ENCODE data around the gene NFIB.

NFIB gene

GRCh38 chr9:14272927-14273528 is 40.9 kb downstream of the NFIB start:
- DNase-seq = no peak

GRCh38 chr9:14271093-14271673 is 42.8 kb downstream of the NFIB start:
- no peak for DNase-seq

- DNase-seq = no peak
Observed at GRCh38 chr9:14270358-14271092, 43.4 kb downstream of the NFIB start.

- DNase-seq = no peak
Observed at GRCh38 chr9:14269916-14270315, 44.0 kb downstream of the NFIB start.

- no peak for DNase-seq
Observed at GRCh38 chr9:14263707-14264483, 50.0 kb downstream of the NFIB start.

DNA sequence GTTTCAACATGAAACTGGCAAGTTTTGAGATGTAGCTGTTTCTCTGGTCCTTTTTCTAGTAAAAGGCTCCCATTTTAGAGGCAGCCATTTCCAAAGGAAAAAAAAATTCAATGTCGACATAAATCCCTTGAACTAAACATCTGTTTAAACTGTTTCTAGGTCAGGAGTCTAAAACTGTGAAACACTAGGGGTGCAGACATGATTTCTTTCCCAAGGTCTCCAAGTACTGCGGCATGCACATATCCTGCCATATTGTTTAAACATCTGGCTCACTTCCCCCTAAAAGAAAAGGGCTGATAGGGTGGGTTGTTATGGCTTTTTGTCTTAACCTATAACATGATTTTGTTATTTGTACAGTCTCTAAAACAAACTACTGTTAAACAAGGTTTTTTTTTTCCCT is 51.1 kb downstream of the NFIB start:
- no peak for DNase-seq

DNA sequence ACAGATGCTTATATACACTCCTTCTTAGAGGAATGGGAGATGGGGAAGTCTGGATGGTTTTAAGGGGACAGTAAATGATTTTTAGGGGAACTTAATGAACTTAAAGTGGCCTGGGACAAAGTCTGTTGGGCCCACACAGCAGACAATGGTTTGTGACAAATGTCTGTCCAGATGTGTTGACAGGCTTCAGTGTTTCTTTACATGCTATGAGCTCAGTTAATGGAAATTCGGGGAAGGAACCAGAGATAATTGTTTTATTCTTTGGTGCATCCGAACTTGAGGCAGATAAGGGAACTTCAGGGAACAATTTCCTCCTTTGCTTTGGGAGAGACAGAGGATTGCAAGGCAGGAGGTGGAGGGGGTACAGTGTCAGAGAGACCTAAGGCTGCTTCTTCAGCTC is 52.3 kb downstream of the NFIB start:
- no peak for DNase-seq

- DNase-seq = no peak
Observed at GRCh38 chr9:14260101-14260500, 53.8 kb downstream of the NFIB start.

DNA sequence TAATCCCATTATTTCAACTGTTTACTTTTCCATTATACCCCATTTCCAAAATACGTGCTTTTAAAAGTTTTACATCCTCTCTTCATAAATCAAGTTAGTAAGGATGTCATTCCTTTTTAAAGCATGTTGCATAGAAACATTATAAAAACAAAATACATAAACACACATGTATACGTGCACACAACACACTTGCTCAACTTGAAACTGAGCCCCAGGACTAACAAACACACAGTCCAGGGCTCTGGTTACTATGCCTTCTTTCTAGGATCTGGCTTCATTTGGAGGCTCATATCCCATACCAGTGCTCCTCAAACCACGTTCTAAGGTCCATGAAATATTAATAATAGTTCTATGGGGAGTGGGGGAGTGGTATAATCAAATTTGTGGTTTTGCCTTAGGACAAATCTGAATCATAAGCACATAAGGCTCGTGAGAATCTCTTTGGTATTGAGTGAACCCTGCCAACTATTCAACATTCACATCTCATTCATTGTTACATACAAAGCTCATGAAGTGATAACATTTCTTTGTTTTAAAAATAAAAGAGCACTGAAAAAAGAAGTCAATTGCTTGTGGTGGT is 55.2 kb downstream of the NFIB start:
- DNase-seq = no peak

DNA sequence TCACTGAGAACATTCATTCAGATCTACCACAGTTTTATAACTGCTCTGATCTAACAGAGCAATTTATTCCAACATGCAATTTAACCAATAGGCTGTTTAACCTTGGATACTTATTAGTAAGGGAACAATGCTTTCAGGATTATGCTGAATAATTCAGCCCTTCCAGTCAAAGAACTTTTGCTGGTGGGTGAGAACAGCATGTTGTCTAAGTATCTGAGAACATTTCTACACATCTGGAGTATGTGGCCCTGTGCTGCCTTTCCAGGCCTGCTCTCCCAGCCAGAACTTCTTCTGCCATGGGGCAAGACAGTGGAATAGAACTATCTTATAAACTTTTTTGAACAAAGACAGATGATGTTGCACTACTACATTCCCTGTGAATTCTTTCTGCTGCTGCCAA is 55.8 kb downstream of the NFIB start:
- no peak for DNase-seq

DNA sequence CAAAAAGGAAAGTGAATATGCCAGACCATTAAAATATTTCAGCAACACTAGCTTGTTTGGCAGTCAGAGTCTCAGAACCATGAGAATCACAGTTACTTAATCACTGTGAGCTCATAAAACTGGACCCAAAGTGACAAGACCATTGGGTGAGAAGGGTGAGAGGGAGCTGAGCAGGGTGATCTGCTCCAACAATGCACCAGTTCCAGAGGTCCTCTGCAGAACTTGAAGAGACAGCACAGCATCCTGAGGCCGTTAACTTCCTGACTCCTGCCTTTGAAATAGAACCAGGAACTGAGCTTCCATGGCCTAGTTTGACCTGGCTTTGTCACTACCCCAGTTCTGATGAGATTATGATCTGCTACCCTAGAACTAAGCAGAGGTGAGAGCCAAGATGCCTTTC is 57.4 kb downstream of the NFIB start:
- DNase-seq = no peak

DNA sequence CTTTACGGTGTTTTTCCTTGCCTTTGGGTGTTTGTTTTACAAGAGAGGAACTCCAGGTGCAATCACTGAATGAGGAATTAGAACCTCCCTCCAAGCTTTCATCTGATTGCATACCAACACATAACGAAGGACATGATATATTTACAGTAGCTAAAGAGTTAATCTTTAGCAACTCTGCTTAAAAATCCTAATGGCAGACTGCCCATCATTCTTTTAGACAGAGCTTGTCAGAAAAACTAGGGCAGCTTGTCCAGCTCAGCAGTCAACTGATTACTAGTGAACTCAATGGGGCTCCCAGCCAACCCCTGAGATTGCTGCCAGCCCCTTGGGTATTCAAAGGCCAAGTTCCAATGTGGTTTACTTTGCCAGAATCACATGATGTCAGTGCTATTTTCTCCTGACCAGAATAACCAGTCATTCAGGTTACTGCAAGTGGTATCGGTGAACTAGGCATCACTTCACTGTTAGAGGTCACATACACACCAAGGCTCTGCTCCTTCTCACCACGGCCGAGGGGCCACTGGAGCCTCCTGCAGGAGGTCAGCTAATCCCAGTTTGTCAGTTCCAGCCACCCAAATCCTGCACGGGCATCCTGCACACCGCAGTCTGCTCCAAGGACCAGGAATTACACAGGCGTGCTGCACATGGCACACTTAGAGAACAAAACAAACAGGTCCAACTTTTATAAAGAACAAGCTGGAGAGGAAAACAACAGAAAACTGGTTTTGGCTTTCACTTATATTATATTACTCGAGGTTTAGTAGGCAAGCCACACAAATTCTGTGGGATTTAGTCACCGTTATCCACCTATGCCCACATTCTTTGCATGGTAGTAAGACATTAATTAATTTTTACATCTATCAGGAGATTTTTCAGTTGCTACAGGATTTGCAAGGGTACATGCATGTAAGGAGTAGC is 62.5 kb downstream of the NFIB start:
- DNase-seq = no peak

DNA sequence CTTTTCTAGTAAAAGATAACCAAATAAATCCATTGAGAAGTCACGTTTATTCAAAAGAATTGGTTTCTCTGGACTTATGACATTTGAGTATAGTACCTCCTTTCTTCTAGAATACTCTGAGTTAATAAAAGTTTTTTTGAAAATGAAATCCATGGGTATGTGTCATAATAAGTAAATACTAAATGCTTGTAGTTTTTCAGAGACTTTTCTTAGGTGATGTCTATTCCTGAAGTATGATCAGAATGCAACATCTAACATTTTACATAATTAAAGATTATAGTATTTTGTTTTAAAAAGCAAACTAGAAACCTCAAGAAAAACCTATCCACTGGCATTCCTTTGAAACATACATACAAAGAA is 63.2 kb downstream of the NFIB start:
- DNase-seq = no peak

- no peak for DNase-seq
Observed at GRCh38 chr9:14249527-14249926, 64.4 kb downstream of the NFIB start.

- DNase-seq = no peak
Observed at GRCh38 chr9:14248149-14248548, 65.8 kb downstream of the NFIB start.

DNA sequence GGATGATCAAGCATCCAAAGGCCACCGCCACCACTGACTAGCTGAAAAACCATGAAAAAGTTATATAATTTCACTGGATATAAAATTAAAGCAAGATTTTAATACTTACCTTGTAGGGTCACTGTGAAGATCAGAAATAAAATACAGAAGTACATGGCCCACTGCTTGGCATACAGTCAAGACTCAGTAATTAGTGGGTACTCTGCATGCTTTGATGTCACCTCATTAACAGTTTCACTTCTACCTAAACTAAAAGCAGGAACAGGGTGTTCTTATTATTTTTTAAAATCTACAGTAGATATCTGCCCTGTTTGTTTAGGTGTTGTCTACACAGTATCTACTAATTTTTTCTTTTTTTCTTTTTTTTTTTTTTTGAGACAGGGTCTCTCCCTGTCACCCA is 66.4 kb downstream of the NFIB start:
- DNase-seq = no peak

DNA sequence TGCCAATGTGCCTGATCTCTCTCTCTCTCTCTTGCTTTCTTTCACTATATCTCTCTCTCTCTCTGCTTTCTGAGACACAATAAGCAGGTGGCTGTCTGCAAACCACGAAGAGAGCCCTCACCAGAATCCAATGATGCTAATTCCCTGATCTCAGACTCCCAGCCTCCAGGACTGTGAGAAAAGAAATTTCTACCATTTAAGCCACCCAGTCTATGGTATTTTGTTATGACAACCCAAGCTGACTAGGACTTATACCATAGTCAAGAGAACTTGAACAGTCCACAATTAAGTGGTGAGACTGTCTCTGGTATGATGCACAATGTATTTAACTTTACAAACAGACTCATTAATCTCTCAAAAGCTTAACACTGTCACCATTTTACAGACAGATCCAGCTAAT is 67.0 kb downstream of the NFIB start:
- no peak for DNase-seq

GRCh38 chr9:14245901-14246525 is 67.9 kb downstream of the NFIB start:
- DNase-seq = no peak

- no peak for DNase-seq
Observed at GRCh38 chr9:14243514-14244042, 70.4 kb downstream of the NFIB start.

- no peak for DNase-seq
Observed at GRCh38 chr9:14242150-14242805, 71.7 kb downstream of the NFIB start.

- no peak for DNase-seq
Observed at GRCh38 chr9:14240537-14240936, 73.4 kb downstream of the NFIB start.

Measured in activated T-cell treated with anti-CD3 and anti-CD28 coated beads for 4 hours (primary cell).